Astrocyte (in vitro differentiated cells and primary cell): ENCODE measurements around the gene TUBB6. TPM values are rescaled to one million over a fixed set of nuclear protein-coding genes. Genes with fewer than 3 reads are reported as not detected.

Source experiments
- DNase-seq: peaks from one replicate; pipeline ENCODE4 v3.0.0-alpha.2; 2010; ENCODE audit warnings: low read depth
- FAIRE-seq: peaks from 2 replicates; lab custom pipeline; 2011; peaks lifted over from hg19 to GRCh38; lab: Jason Lieb, UNC
- H2AFZ ChIP-seq: 2 replicates; pipeline ENCODE4 v1.6.0; 2012; ENCODE audit warnings: low read depth, low read length, inconsistent platforms
- H3K27ac ChIP-seq: 2 replicates; pipeline ENCODE4 v1.5.1; 2011; ENCODE audit warnings: low read depth, low read length, inconsistent platforms
- H3K27me3 ChIP-seq: 2 replicates; pipeline ENCODE4 v1.6.0; 2011; ENCODE audit warnings: low read length, inconsistent platforms; ENCODE audit not compliant: insufficient read depth
- H3K36me3 ChIP-seq: 2 replicates; pipeline ENCODE4 v1.5.1; 2011; ENCODE audit warnings: low read length, inconsistent platforms; ENCODE audit not compliant: insufficient read depth
- H3K4me1 ChIP-seq: 2 replicates; pipeline ENCODE4 v1.5.1; 2011; ENCODE audit warnings: low read length, inconsistent platforms; ENCODE audit not compliant: insufficient read depth
- H3K4me2 ChIP-seq: 2 replicates; pipeline ENCODE4 v1.6.0; 2012; ENCODE audit warnings: low read length, inconsistent platforms
- H3K4me3 ChIP-seq: 2 replicates; pipeline ENCODE4 v1.5.1; 2011; ENCODE audit warnings: low read depth, mild to moderate bottlenecking, low read length, inconsistent platforms; ENCODE audit not compliant: insufficient read depth
- H3K79me2 ChIP-seq: 2 replicates; pipeline ENCODE4 v1.6.0; 2012; ENCODE audit warnings: mild to moderate bottlenecking, low read length, inconsistent platforms; ENCODE audit not compliant: insufficient read depth
- H3K9ac ChIP-seq: 2 replicates; pipeline ENCODE4 v1.6.0; 2012; ENCODE audit warnings: mild to moderate bottlenecking, low read length, inconsistent platforms
- H3K9me3 ChIP-seq: 2 replicates; pipeline ENCODE4 v1.5.1; 2012; ENCODE audit warnings: low read depth, mild to moderate bottlenecking, low read length, inconsistent platforms; ENCODE audit not compliant: insufficient read depth
- H4K20me1 ChIP-seq: 2 replicates; pipeline ENCODE4 v1.6.0; 2012; ENCODE audit warnings: low read length, inconsistent platforms; ENCODE audit not compliant: insufficient read depth
- H3K27ac Mint-ChIP-seq: one replicate; pipeline ENCODE4 v1.8.0; 2021; ENCODE audit warnings: mild to moderate bottlenecking, mixed read lengths; ENCODE audit not compliant: unreplicated experiment
- H3K27me3 Mint-ChIP-seq: one replicate; pipeline ENCODE4 v1.8.0; 2021; ENCODE audit warnings: low read depth, mixed read lengths; ENCODE audit not compliant: unreplicated experiment
- H3K36me3 Mint-ChIP-seq: one replicate; pipeline ENCODE4 v1.8.0; 2021; ENCODE audit warnings: low read depth, mixed read lengths; ENCODE audit not compliant: unreplicated experiment
- H3K4me1 Mint-ChIP-seq: one replicate; pipeline ENCODE4 v1.8.0; 2021; ENCODE audit warnings: low read depth, mixed read lengths; ENCODE audit not compliant: unreplicated experiment
- H3K4me3 Mint-ChIP-seq: one replicate; pipeline ENCODE4 v1.8.0; 2021; ENCODE audit warnings: mild to moderate bottlenecking, moderate library complexity, mixed read lengths; ENCODE audit not compliant: unreplicated experiment
- H3K9me3 Mint-ChIP-seq: one replicate; pipeline ENCODE4 v1.8.0; 2021; ENCODE audit warnings: mild to moderate bottlenecking, mixed read lengths; ENCODE audit not compliant: unreplicated experiment
- CTCF ChIP-seq: IDR thresholded peaks from 2 replicates; pipeline ENCODE4 v1.5.1; 2011; ENCODE audit warnings: low read depth, mild to moderate bottlenecking, inconsistent platforms, low read length, moderate library complexity; ENCODE audit not compliant: insufficient read depth
- EZH2 ChIP-seq: IDR thresholded peaks from 2 replicates; pipeline ENCODE4 v1.6.1; 2012; ENCODE audit warnings: mild to moderate bottlenecking, low read length, inconsistent platforms; ENCODE audit not compliant: insufficient read depth
- total RNA-seq: library from RNA; stranded (reverse); gene quantifications from 2 replicates; pipeline ENCODE4 v1.2.1, GENCODE V29; 2021

Gene TUBB6
- total RNA-seq, 1 donor from 2014 or later: 528 TPM

- DNase-seq: no peak
- H3K9me3 Mint-ChIP-seq: peaks cover 3% of the 10 kb centered on the region
- H3K4me3 ChIP-seq: no peak overlapping the region
- H3K27ac Mint-ChIP-seq: no peak overlapping the region
- peaks cover 18% of the 10 kb centered on the region for H3K4me1 ChIP-seq
- peaks cover 53% of the 10 kb centered on the region for H3K4me1 Mint-ChIP-seq
- H3K4me3 Mint-ChIP-seq: peak overlapping the region; percentile 62
- H3K9ac ChIP-seq: no peak overlapping the region
- TF ChIP-seq EZH2: no peak
- no peak for TF ChIP-seq CTCF
- peaks cover 96% of the 10 kb centered on the region for H3K79me2 ChIP-seq
- FAIRE-seq: no peak
- no peaks in the 10 kb centered on the region for H3K27me3 ChIP-seq
- H3K27me3 Mint-ChIP-seq: no peaks in the 10 kb centered on the region
- no peak overlapping the region for H2AFZ ChIP-seq
- H3K36me3 ChIP-seq: peaks cover 71% of the 10 kb centered on the region
- H4K20me1 ChIP-seq: peaks cover 88% of the 10 kb centered on the region
- H3K4me2 ChIP-seq: peak overlapping the region; percentile 43
- no peak overlapping the region for H3K27ac ChIP-seq
- no peaks in the 10 kb centered on the region for H3K9me3 ChIP-seq
- peaks cover 39% of the 10 kb centered on the region for H3K36me3 Mint-ChIP-seq
Measured at GRCh38 chr18:12315490-12315889, 7.4 kb downstream of the TUBB6 start.

GRCh38 chr18:12315911-12316310 is 7.9 kb downstream of the TUBB6 start:
- peak overlapping the region; percentile 43 for H3K4me2 ChIP-seq
- peaks cover 37% of the 10 kb centered on the region for H3K36me3 Mint-ChIP-seq

More at GRCh38 chr18:12315911-12316310, 7.9 kb downstream of the TUBB6 start:
- no peak for FAIRE-seq
- peaks cover 71% of the 10 kb centered on the region for H3K36me3 ChIP-seq
- Mint-ChIP-seq H3K4me1 (peaks cover 53% of the 10 kb centered on the region), H3K27me3 (no peaks in the 10 kb centered on the region), H3K27ac (peak overlapping the region; percentile 24), H3K4me3 (peak overlapping the region; percentile 62), H3K9me3 (peaks cover 3% of the 10 kb centered on the region)
- DNase-seq: no peak
- TF ChIP-seq EZH2 (no peak), CTCF (no peak)
- H3K9ac ChIP-seq: no peak overlapping the region
- no peak overlapping the region for H3K4me3 ChIP-seq
- H3K9me3 ChIP-seq: no peaks in the 10 kb centered on the region
- H3K27ac ChIP-seq: no peak overlapping the region
- peaks cover 96% of the 10 kb centered on the region for H3K79me2 ChIP-seq
- no peak overlapping the region for H2AFZ ChIP-seq
- no peaks in the 10 kb centered on the region for H3K27me3 ChIP-seq
- H3K4me1 ChIP-seq: peaks cover 15% of the 10 kb centered on the region
- peaks cover 88% of the 10 kb centered on the region for H4K20me1 ChIP-seq
